ENCODE measurements around the gene FAM171A2.
"Not testable (repeated sequence)": the region's sequence is repeated elsewhere in the genome, so short reads cannot be mapped to it uniquely, and the experiment has no call there.

FAM171A2 gene

GRCh38 chr17:44343510-44344209 is 20.0 kb downstream of the FAM171A2 start:
- no peak for DNase-seq

- not testable (repeated sequence) for DNase-seq
Observed at GRCh38 chr17:44340553-44340952, 23.1 kb downstream of the FAM171A2 start.

DNA sequence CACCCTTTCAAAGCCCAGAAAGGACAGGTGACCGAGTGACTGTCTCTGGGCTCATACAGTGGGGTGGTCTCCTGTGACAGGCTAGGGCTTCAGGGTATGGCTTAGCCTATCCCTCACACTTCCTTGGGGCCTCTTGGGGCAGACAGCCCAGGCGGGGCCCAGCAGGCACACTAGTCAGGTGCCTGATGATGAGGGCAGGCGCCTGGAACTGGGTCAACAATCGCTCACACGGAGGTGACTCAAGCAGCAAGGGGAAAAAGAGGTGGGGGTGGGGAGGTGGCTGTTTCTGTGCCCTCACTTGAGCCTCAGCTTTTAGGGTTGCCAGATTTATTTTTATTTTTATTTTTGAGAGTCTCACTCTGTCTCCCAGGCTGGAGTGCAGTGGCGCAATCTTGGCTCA is 25.0 kb downstream of the FAM171A2 start:
- no peak for DNase-seq

GRCh38 chr17:44335968-44336367 is 27.7 kb downstream of the FAM171A2 start:
- no peak for DNase-seq

DNA sequence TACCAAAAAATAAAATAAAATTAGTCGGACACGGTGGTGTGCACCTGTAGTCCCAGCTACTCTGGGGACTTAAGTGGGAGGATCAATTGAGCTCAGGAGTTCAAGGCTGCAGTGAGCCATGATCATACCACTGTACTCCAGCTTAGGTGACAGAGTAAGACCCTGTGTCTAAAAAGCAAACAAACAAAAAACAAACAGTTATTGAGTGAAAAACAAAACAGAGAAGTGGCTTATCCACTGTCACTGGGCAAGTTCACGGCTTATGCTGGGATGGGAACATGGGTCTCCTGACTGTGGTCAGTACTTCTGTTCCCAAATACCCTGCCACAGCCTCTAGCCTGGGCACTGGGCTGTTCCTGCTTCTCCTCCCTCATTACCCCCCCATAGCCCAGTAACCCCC is 28.1 kb downstream of the FAM171A2 start:
- DNase-seq: no peak

- no peak for DNase-seq
Observed at GRCh38 chr17:44334727-44335126, 28.9 kb downstream of the FAM171A2 start.

- no peak for DNase-seq
Observed at GRCh38 chr17:44334315-44334714, 29.3 kb downstream of the FAM171A2 start.

GRCh38 chr17:44333371-44333770 is 30.3 kb downstream of the FAM171A2 start:
- no peak for DNase-seq

DNA sequence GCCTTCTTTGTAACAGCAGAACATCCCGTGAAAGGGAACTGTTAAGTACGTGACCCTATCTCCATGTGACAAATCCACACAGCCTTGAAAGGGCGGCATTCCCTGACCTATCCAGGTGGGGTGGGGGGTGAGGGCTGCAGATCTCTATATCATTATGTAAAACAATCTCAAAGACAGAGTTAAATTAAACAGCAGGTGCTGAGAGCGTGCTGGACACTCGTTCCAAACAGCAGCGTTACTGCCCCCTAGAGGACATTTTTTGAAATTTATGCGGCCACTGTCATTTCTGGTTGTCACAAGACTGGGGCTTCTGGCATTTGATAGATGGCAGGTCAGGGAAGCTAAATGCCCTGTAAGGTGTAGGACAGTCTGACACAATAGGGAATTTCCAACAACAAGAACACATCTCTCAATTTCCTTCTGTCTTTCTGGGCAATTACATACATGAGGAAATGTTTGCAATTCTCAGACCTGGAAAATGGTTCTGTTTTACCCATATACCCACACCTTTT is 32.3 kb downstream of the FAM171A2 start:
- peak; percentile 77 for DNase-seq

DNA sequence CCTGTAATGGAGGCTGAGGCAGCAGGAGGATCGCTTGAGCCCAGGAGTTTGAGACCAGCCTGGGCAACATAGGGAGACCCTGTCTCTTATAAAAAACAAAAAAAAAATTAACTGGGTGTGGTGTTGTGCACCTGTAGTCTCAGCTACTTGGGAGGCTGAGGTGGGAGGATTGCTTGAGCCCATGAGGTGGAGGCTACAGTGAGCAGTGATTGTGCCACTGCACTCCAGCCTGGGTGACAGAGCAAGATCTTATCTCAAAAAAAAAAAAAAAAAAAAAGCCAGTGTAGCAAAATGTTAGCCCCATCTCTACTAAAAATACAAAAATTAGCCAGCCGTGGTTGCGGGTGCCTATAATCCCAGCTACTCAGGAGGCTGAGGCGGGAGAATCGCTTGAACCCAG is 33.4 kb downstream of the FAM171A2 start:
- not testable (repeated sequence) for DNase-seq

GRCh38 chr17:44329516-44329915 is 34.1 kb downstream of the FAM171A2 start:
- DNase-seq: not testable (repeated sequence)

GRCh38 chr17:44327715-44328449 is 35.8 kb downstream of the FAM171A2 start:
- no peak for DNase-seq

DNA sequence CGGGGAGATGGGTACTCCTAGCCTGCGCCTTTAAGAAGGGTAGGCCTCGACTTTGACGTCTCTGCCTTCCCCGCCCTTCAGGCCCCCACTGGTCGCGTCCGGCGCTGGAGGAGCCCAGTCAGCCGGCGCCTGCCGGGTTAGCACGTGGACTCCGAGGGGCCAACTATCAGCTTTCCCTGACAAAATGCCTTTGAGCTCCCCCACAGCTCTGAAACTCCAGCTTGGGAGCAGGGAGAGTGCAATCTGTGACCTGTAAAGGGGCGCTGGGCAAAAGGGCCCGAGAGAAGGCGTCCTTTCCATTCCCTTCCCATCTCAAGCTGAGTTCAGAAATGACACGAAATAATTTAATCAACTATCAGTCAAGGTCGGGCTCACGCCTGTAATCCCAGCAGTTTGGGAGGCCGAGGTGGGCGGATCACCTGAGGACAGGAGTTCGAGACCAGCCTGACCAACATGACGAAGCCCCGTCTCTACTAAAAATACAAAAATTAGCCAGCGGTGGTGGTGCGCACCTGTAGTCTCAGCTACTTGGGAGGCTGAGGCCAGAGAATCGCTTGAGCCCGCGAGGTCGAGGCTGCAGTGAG is 36.7 kb downstream of the FAM171A2 start:
- DNase-seq: peak; percentile 88

DNA sequence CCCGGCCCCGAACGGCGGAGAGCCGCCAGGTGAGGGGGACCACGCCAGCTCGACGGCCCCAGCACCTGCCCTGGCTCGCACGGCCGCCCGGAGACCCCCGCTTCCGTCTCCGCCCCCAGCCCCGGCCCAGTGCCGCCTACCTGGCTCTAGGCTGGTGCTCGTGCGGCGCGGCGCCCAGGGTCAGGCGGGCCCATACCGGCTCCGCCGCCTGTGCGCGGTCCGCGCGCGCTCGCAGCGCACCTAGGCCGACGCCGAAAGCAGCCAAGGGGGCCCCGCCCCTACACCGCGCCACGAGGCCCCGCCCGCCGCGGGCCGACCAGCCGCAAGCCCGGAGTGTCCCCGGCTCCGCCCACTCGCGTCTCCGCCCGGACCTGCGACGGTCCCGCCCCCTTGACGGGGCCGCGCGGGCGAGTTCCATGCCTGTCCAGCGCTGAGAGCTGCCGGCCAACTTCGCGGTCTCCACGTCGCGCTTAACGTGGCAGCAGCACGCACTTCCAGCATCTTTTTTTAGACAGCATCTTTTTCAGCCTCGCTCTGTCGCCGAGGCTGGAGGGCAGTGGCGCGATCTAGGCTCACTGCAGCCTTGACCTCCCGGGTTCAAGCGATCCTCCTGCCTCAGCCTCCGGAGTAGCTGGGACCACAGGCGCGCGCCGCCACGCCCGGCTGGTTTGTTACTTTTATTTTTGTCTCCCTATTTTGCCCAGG is 38.9 kb downstream of the FAM171A2 start, which contains the start of gene SLC25A39:
TSS of gene SLC25A39 (minus strand) at position 253 of the 705 bp plus-strand sequence. CDS start 1,261 bp downstream, outside the sequence.
- peak; percentile 73 for DNase-seq

DNA sequence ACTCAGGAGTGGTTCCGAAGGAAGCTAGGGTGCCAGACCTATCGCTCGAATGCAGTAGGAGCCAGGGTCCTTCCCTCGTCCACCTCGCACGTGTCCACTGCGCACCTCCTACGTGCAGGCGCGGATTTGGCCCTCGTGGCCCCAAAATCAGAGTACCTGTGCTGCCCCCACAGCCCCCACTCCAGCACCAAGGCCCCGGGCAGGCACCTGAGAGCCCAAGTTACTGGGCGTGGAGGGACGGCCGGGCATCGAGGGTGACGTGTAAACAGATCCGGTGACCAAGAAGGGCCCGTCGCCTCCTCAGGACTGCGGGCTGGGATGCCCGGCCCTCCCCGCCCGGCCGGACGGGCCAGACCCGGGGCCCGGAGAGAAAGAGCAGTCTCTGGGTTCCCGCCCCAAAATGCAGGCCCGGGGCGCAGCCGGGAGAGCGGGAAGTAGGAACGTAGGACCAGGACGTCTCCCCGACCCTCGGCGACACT is 39.5 kb downstream of the FAM171A2 start:
- no peak for DNase-seq

DNA sequence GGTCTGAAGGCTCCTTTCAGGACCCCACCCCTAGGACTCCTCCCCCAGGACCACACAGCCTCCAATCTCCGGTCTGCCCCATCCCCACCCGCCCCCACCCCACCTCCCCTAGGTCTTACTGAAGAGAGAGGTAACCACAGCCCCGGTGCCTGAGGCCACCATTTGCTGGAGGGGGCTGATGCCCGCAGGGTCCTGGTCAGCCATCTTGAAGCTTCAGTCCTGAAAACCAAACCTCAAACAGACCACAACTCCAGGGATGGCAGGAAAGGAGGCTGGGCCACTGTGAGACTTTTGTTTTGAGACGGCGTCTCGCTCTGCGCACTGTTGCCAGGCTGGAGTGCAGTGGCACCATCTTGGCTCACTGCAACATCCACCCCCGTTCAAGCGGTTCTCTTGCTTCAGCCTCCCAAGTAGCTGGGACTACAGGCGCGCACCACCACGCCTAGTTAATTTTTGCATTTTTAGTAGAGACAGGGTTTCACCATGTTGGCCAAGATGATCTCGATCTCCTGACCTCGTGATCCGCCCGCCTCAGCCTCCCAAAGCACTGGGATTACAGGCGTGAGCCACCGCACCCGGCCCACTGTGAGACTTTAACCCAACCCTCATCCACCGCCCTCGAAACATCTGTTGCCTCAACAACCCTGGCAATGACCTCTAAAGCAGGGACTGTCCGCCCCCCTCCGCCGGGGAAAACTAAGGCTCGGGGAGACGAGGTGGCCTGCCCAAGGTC is 40.1 kb downstream of the FAM171A2 start:
- DNase-seq: no peak

- no peak for DNase-seq
Observed at GRCh38 chr17:44322236-44322895, 41.3 kb downstream of the FAM171A2 start.

GRCh38 chr17:44321246-44322120 is 42.2 kb downstream of the FAM171A2 start:
- DNase-seq: no peak

- DNase-seq: no peak
Observed at GRCh38 chr17:44320066-44320465, 43.6 kb downstream of the FAM171A2 start.

DNA sequence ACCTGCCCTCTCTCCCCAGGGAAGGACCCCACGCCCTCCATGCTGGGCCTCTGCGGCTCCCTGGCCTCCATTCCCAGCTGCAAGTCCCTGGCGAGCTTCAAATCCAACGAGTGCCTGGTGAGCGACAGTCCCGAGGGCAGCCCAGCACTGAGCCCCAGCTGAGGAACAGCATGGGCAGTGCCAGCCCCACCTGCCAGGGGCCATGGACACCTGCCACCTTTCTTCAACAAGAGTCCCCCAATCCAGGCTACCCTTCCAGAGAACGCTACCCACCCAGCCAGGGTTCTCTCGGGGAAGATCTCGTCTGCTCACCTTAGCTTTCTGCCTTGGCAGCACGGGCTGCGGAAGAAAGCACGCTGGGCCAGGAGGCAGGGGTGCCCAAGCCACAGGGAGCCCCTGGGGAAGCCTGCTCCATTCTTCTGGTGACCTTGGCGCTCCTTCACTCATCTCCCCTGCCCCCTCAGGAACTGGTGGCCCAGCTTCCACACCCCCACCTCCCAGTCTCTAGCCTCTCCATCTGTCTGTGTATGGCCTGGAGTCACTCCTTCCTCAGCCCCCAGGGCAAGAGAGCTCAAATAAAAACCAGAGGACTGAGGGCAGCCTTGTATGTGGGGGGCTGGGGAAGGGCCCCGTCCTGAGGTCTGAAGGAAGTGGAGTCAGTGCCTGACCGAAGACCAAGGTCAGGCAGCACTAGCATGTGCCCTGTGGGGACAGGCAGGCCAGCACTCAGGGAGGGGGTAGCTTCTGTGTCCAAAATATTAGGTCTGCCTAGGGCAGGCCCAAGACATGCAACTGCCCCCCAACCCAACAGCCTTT is 45.4 kb downstream of the FAM171A2 start:
- no peak for DNase-seq

Data from NCI-H748 treated with DMSO at 0.1 percent for 48 hours (cell line).